Small intestine (tissue), 7 donors: ENCODE measurements around the gene LCE2A. TPM values are rescaled to one million over a fixed set of nuclear protein-coding genes. Genes with fewer than 3 reads are reported as not detected.
"Not testable (repeated sequence)": the region's sequence is repeated elsewhere in the genome, so short reads cannot be mapped to it uniquely, and the experiment has no call there.

Source experiments
- DNase-seq, 2 donors: peaks; one replicate each; pipeline versions ENCODE4 v3.0.0 to v3.0.0-alpha.2; 2013
- FAIRE-seq: peaks from 2 replicates; lab custom pipeline; 2012; peaks lifted over from hg19 to GRCh38; lab: Jason Lieb, UNC
- H3K27ac ChIP-seq, 3 donors: one replicate each; pipeline ENCODE4 v1.5.1; 2013; ENCODE audit warnings: low read length in 2 of 3, mild to moderate bottlenecking in 2 of 3, control low read depth in 1 of 3, inconsistent platforms in 1 of 3, low read depth in 1 of 3, moderate library complexity in 1 of 3
- H3K27me3 ChIP-seq, 3 donors: one replicate each; pipeline ENCODE4 v1.6.1; 2013; ENCODE audit warnings: low read length in 3 of 3, inconsistent platforms in 1 of 3; ENCODE audit not compliant: control insufficient read depth in 3 of 3, insufficient read depth in 3 of 3
- H3K36me3 ChIP-seq, 3 donors: one replicate each; pipeline ENCODE4 v1.6.1; 2013; ENCODE audit warnings: low read length in 3 of 3, inconsistent platforms in 1 of 3, low read depth in 1 of 3, mild to moderate bottlenecking in 1 of 3, moderate library complexity in 1 of 3; ENCODE audit not compliant: control insufficient read depth in 3 of 3, insufficient read depth in 2 of 3
- H3K4me1 ChIP-seq, 3 donors: one replicate each; pipeline ENCODE4 v1.6.1; 2013; ENCODE audit warnings: low read length in 2 of 3, inconsistent platforms in 1 of 3, low read depth in 1 of 3, mild to moderate bottlenecking in 1 of 3, moderate library complexity in 1 of 3; ENCODE audit not compliant: control insufficient read depth in 3 of 3, insufficient read depth in 2 of 3
- H3K4me3 ChIP-seq, 3 donors: one replicate each; pipeline ENCODE4 v1.5.1; 2013; ENCODE audit warnings: low read length in 3 of 3, control low read depth in 1 of 3, inconsistent platforms in 1 of 3, low read depth in 1 of 3, mild to moderate bottlenecking in 1 of 3, moderate library complexity in 1 of 3
- H3K9me3 ChIP-seq, 2 donors: one replicate each; pipeline ENCODE4 v1.6.1; 2013; ENCODE audit warnings: low read depth in 1 of 2, low read length in 1 of 2; ENCODE audit not compliant: control insufficient read depth in 2 of 2, insufficient read depth in 1 of 2
- WGBS, 3 donors: extraction: QIAGEN DNeasy Blood & Tissue Kit; methylation state at CpG; one replicate each; pipeline ENCODE4 v1.1.7; 2013; 5-methylcytosine and 5-hydroxymethylcytosine counted together
- polyA plus RNA-seq, 4 donors: library from polyadenylated mRNA; stranded (reverse) in 3 of 4; unstranded in 1 of 4; fragments of 200-250 nt in 3 of 4; fragments of 120-200 nt in 1 of 4; gene quantifications; one replicate each; pipeline versions ENCODE4 v1.2.1 to v1.2.3, GENCODE V29; 2013
- donor health status: healthy with polysubstance abuse.
- donor health status: control.
- donor health status: control.
- donor health status: Bipolar disorder and iron deficiency.
- donor health status: healthy.

LCE2A gene
- polyA plus RNA-seq, 4 donors = 0.16 to 6.8 TPM; not detected in 2

DNA sequence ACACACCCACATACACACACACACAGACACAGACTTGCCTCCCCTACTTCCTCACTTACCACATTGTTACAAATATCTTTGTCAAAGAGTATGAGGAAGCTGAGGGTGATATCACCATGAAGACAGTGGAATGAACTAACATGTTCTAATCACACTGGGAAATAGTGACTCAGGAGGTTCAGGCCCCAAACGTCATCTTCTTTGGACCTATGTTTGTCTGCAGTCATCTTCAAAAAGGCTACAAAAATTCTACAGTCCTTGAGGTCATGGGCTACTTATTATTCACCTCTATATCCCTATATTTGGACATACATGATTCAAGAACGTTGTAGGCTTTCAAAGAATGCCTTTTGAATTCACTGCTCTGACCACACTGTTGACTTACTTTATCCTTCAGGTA, 25.1 kb upstream of the LCE2A start:
- Histone ChIP-seq H3K27ac (no peak overlapping the region), H3K4me3 (no peak overlapping the region), H3K27me3 (no peaks in the 10 kb centered on the region), H3K9me3 (no peaks in the 10 kb centered on the region), H3K36me3 (no peaks in the 10 kb centered on the region), H3K4me1 (no peaks in the 10 kb centered on the region)
- DNase-seq (no peak), FAIRE-seq (no peak)
- WGBS, 3 donors = 34 to 58% (median 39%) methylated on average over 2 of the region's 2 CpGs

DNA sequence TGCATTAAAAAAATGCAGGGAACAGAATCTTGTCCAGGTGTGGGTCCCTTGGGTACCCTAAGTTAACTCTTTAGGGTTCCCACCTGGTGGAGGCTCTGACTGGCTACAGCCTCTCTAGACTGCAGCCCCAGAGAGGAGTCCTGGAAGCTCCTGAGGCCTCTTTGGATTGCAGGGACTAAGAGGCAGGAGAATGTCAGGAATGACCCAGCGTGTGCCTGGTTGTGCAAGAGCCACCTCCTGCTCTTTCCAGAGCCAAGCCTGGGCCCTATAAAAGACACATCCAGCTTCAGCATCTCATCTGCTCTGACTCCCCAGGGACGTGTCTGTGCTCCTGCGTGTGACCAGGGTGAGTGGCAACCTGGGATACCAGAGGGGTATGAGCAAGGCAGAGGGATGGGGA, 23.2 kb upstream of the LCE2A start, which contains the start of gene LCE2C:
TSS of gene LCE2C (plus strand) at position 297 of the 400 bp plus-strand sequence. CDS start 737 bp downstream, outside the sequence.
- FAIRE-seq, H3K4me1 ChIP-seq, H3K36me3 ChIP-seq, H3K4me3 ChIP-seq, DNase-seq, H3K27me3 ChIP-seq, H3K9me3 ChIP-seq, H3K27ac ChIP-seq: not testable (repeated sequence)
- 62 to 80% (median 79%) methylated on average over 3 of the region's 3 CpGs for WGBS, 3 donors

DNA sequence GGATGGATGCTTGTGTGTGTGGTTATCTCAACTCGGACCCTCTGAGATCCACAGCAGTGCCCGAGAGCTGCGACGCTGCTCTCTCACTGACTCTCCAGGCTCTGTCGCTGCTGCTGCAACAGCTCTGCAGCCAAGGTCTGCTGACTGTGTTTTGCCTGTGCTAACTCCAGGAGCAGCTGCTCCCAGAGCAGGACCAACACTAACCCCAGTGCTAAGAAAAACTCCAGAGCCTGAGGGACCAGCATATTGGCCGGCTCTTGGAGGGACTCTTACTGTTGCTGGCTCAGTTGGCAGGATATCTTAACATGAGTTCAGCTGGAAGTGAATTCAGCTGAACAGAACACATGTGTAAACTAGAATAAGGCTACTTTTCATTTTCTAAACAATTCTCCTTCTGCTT, 18.7 kb upstream of the LCE2A start:
- no peaks in the 10 kb centered on the region for H3K4me1 ChIP-seq
- H3K27me3 ChIP-seq = no peaks in the 10 kb centered on the region
- no peak overlapping the region for H3K4me3 ChIP-seq
- 51 to 63% (median 54%) methylated on average over 6 of the region's 6 CpGs for WGBS, 3 donors
- no peaks in the 10 kb centered on the region for H3K36me3 ChIP-seq
- no peaks in the 10 kb centered on the region for H3K9me3 ChIP-seq
- no peak overlapping the region for H3K27ac ChIP-seq
- DNase-seq = no peak
- no peak for FAIRE-seq

DNA sequence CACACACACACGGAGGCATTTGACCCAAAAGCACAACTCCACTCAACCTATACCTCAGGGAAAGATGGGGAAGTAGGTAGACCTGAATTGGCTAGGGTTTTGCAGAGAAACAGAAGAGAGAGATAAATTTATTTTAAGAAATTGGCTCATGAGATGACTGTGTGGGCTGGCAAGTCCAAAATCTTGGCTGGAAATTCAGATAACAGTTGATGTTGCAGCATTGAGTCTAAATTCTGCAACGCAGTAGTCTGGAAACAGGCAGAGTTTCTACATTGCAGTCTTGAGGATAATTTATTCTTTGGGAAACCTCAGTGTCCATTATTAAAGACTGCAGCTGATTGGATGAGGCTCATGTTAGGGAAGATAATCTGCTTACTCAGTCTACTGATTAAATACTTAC, 16.5 kb upstream of the LCE2A start:
- no peak overlapping the region for H3K4me3 ChIP-seq
- H3K9me3 ChIP-seq = no peaks in the 10 kb centered on the region
- DNase-seq (no peak), FAIRE-seq (no peak)
- no peaks in the 10 kb centered on the region for H3K4me1 ChIP-seq
- no peaks in the 10 kb centered on the region for H3K36me3 ChIP-seq
- 60 to 72% (median 69%) methylated on average over 2 of the region's 2 CpGs for WGBS, 3 donors
- H3K27me3 ChIP-seq = no peaks in the 10 kb centered on the region
- no peak overlapping the region for H3K27ac ChIP-seq

DNA sequence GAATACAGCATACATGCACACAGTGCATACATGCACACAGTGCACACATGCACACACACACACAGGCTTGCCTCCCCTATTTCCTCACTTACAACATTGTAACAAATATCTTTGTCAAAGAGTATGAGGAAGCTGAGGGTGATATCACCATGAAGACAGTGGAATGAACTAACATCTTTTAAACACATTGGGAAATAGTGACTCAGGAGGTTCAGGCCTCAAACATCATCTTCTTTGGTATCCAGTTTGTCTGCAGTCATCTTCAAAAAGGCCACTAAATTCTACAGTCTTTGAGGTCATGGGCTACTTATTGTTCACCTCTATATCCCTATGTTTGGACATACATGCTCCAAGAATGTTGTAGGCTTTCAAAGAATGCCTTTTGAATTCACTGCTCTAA, 14.3 kb upstream of the LCE2A start:
- no peak for FAIRE-seq
- Histone ChIP-seq H3K27ac (no peak overlapping the region), H3K4me3 (no peak overlapping the region), H3K9me3 (no peaks in the 10 kb centered on the region), H3K36me3 (no peaks in the 10 kb centered on the region), H3K4me1 (no peaks in the 10 kb centered on the region), H3K27me3 (no peaks in the 10 kb centered on the region)
- no peak for DNase-seq

DNA sequence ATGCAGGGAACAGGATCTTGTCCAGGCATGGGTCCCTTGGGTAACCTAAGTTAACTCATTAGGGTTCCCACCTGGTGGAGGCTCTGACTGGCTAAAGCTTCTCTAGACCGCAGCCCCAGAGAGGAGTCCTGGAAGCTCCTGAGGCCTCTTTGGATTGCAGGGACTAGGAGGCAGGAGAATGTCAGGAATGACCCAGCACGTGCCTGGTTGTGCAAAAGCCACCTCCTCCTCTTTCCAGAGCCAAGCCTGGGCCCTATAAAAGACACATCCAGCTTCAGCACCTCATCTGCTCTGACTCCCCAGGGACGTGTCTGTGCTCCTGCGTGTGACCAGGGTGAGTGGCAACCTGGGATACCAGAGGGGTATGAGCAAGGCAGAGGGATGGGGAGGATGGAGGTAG, 12.3 kb upstream of the LCE2A start, which contains the start of gene LCE2B:
TSS of gene LCE2B (plus strand) at position 301 of the 400 bp plus-strand sequence. CDS start 721 bp downstream, outside the sequence.
- WGBS, 3 donors = 48 to 70% (median 60%) methylated on average over 2 to 4 of the region's 4 CpGs
- DNase-seq, FAIRE-seq, H3K9me3 ChIP-seq, H3K27ac ChIP-seq, H3K27me3 ChIP-seq, H3K36me3 ChIP-seq, H3K4me1 ChIP-seq, H3K4me3 ChIP-seq: not testable (repeated sequence)

DNA sequence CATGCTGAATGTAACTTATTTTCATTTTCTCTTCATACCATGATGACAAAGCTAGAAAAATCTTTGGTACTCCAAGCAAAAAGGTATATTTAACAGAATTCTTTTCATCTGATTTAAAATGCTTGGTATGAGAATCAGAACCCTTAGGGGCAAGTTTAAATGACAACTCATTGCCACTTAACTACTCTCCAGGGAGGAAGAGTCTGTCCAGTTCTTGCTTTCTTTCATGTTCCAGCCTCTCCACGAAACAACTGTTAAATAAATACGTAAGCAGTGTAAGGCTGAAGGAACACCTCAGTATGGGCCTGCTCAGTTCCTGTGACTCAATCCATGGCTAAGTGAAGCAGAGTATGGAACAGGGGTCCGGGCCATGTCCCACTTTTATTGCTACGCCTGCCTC, 1.6 kb downstream of the LCE2A start:
- H3K4me1 ChIP-seq = no peaks in the 10 kb centered on the region
- H3K27me3 ChIP-seq = no peaks in the 10 kb centered on the region
- H3K36me3 ChIP-seq = no peaks in the 10 kb centered on the region
- no peak overlapping the region for H3K4me3 ChIP-seq
- no peak overlapping the region for H3K27ac ChIP-seq
- DNase-seq (no peak), FAIRE-seq (no peak)
- WGBS, 3 donors = 75 to 88% (median 85%) methylated on average over 4 of the region's 4 CpGs
- no peaks in the 10 kb centered on the region for H3K9me3 ChIP-seq

DNA sequence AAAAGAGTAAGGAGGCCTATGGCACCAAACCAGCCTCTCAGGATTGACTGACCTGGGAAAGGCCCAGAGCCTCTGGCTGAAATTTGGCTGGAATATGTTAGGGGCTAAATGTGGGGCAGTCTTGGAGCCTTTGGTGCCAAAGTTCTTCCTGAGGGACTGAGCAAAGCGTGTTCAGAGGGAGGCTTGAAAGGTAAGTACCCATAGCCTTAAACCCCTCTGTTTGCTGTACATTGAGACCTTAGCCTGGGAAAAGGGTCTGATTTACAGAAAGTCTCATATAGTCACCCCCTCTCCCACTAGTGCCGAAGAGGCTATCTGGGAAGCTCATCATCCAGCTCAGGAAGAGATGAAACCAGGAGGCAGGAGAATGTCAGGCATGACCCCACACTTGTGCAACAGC, 9.7 kb downstream of the LCE2A start, which contains the start of gene LCE4A:
TSS of gene LCE4A (plus strand) at position 301 of the 400 bp plus-strand sequence. CDS start 916 bp downstream, outside the sequence.
- no peaks in the 10 kb centered on the region for H3K36me3 ChIP-seq
- no peaks in the 10 kb centered on the region for H3K27me3 ChIP-seq
- no peak for FAIRE-seq
- no peak within 1 kb of the TSS for H3K27ac ChIP-seq
- H3K4me1 ChIP-seq = no peaks in the 10 kb centered on the region
- no peaks in the 10 kb centered on the region for H3K9me3 ChIP-seq
- no peak for DNase-seq
- no peak within 1 kb of the TSS for H3K4me3 ChIP-seq
- 74 to 84% (median 75%) methylated on average over 2 of the region's 2 CpGs for WGBS, 3 donors

DNA sequence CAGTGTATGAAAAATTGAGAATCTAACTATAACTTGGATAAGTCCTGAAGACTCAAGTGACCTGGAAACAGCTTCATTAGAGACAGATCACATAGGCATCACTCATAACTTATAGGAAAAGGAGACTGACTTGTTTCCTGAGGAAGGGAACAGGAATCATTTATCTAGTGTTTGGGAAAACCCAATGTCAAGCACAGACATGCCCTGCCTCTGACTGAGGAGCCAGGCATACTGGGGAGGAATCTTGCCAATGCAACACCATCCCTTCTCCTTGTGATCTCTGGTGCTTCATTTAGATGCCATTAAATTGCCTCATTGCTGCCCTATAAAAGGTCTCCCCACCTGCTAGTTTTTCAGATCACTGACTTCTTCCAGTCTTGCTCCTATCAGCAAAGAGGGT, 20.1 kb downstream of the LCE2A start:
- no peak overlapping the region for H3K4me3 ChIP-seq
- no peaks in the 10 kb centered on the region for H3K27me3 ChIP-seq
- no peaks in the 10 kb centered on the region for H3K36me3 ChIP-seq
- no peaks in the 10 kb centered on the region for H3K4me1 ChIP-seq
- no peak overlapping the region for H3K27ac ChIP-seq
- FAIRE-seq (no peak), DNase-seq (no peak)
- peaks cover 0 to 2% of the 10 kb centered on the region in 2 donors for H3K9me3 ChIP-seq
